ENCODE data around the gene TMPRSS7.

GRCh38 chr3:112088944-112089343, 54.4 kb downstream of the TMPRSS7 start:
- TF ChIP-seq ZBTB21 (CRISPR knock-in tag; IDR thresholded peaks at IDR 0.05; ENCODE audit: borderline replicate concordance) (no peak), TEAD4 (CRISPR knock-in tag; IDR thresholded peaks at IDR 0.05) (no peak), PREB (CRISPR knock-in tag; IDR thresholded peaks at IDR 0.05; ENCODE audit: borderline replicate concordance) (no peak), JAZF1 (CRISPR knock-in tag; IDR thresholded peaks at IDR 0.05) (no peak), USF2 (CRISPR knock-in tag; IDR thresholded peaks at IDR 0.05) (no peak), ATF2 (CRISPR knock-in tag; IDR thresholded peaks at IDR 0.05; ENCODE audit: borderline replicate concordance, low read depth) (no peak)
- TF ChIP-seq, protein P1, sequence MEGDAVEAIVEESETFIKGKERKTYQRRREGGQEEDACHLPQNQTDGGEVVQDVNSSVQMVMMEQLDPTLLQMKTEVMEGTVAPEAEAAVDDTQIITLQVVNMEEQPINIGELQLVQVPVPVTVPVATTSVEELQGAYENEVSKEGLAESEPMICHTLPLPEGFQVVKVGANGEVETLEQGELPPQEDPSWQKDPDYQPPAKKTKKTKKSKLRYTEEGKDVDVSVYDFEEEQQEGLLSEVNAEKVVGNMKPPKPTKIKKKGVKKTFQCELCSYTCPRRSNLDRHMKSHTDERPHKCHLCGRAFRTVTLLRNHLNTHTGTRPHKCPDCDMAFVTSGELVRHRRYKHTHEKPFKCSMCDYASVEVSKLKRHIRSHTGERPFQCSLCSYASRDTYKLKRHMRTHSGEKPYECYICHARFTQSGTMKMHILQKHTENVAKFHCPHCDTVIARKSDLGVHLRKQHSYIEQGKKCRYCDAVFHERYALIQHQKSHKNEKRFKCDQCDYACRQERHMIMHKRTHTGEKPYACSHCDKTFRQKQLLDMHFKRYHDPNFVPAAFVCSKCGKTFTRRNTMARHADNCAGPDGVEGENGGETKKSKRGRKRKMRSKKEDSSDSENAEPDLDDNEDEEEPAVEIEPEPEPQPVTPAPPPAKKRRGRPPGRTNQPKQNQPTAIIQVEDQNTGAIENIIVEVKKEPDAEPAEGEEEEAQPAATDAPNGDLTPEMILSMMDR (IDR thresholded peaks at IDR 0.05), result no peak
- TF ChIP-seq, protein P2, sequence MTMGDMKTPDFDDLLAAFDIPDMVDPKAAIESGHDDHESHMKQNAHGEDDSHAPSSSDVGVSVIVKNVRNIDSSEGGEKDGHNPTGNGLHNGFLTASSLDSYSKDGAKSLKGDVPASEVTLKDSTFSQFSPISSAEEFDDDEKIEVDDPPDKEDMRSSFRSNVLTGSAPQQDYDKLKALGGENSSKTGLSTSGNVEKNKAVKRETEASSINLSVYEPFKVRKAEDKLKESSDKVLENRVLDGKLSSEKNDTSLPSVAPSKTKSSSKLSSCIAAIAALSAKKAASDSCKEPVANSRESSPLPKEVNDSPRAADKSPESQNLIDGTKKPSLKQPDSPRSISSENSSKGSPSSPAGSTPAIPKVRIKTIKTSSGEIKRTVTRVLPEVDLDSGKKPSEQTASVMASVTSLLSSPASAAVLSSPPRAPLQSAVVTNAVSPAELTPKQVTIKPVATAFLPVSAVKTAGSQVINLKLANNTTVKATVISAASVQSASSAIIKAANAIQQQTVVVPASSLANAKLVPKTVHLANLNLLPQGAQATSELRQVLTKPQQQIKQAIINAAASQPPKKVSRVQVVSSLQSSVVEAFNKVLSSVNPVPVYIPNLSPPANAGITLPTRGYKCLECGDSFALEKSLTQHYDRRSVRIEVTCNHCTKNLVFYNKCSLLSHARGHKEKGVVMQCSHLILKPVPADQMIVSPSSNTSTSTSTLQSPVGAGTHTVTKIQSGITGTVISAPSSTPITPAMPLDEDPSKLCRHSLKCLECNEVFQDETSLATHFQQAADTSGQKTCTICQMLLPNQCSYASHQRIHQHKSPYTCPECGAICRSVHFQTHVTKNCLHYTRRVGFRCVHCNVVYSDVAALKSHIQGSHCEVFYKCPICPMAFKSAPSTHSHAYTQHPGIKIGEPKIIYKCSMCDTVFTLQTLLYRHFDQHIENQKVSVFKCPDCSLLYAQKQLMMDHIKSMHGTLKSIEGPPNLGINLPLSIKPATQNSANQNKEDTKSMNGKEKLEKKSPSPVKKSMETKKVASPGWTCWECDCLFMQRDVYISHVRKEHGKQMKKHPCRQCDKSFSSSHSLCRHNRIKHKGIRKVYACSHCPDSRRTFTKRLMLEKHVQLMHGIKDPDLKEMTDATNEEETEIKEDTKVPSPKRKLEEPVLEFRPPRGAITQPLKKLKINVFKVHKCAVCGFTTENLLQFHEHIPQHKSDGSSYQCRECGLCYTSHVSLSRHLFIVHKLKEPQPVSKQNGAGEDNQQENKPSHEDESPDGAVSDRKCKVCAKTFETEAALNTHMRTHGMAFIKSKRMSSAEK (CRISPR knock-in tag; IDR thresholded peaks at IDR 0.05; ENCODE audit: borderline replicate concordance), result no peak
